NCI-H1417 treated with DMSO at 0.1 percent for 48 hours (cell line): ENCODE results near the gene PARP16.
A peak's percentile ranks its signal among the peaks of the same experiment; 100 is the strongest.

Experiments used
- DNase-seq: peaks from one replicate; lab custom pipeline; 2025; lab: John Stamatoyannopoulos, UW

PARP16 gene

DNA sequence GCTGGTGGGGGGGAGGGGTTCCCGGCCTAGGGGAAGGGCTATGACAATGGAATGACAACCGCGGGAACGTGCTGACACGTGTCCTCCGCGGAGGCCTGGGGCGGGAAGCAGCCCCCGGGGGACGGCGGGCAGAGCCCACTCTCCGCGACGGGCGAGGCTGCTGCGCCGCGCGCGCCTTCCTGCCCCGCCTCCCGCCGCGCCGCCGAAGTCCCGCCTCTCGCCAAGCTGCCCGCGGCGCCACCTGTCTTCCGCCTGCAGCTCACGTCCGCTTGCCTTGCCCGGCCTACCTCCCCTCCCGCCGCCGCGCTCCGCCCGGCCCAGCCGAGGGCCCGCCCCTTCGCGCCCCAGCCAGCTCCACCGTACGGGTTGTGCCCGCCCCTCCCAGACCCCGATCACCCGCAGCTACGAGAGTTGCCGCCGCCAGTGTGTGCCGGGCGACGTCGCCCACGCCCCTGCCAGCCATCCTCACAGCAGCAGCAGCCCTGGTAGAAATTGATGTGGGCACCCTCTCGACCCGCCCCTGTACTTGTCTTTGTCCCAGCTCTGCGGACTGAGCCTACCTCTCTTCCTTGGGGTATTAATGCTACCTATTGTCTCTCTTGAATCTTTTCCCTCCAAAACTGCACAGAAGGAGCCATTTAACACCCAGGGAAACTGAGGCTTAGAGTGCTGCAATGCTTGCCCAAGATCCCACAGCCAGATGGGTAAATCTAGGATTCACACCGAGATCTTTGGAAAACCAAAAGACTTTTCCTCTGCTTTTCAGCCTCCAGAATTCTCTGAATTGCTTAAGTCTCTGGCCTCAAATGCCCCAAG lies at the start of gene PARP16:
PARP16 (minus strand) TSS at position 180 of the 816 bp plus-strand sequence. CDS start 457 bp downstream, outside the sequence.
- peak; percentile 69 for DNase-seq

GRCh38 chr15:65335278-65336055 lies 48.8 kb upstream of the PARP16 start:
- DNase-seq = no peak

- no peak for DNase-seq
Measured at GRCh38 chr15:65334586-65335231, 48.0 kb upstream of the PARP16 start.

GRCh38 chr15:65333856-65334255 lies 47.2 kb upstream of the PARP16 start:
- DNase-seq = no peak

- no peak for DNase-seq
Measured at GRCh38 chr15:65333148-65333820, 46.6 kb upstream of the PARP16 start.

DNA sequence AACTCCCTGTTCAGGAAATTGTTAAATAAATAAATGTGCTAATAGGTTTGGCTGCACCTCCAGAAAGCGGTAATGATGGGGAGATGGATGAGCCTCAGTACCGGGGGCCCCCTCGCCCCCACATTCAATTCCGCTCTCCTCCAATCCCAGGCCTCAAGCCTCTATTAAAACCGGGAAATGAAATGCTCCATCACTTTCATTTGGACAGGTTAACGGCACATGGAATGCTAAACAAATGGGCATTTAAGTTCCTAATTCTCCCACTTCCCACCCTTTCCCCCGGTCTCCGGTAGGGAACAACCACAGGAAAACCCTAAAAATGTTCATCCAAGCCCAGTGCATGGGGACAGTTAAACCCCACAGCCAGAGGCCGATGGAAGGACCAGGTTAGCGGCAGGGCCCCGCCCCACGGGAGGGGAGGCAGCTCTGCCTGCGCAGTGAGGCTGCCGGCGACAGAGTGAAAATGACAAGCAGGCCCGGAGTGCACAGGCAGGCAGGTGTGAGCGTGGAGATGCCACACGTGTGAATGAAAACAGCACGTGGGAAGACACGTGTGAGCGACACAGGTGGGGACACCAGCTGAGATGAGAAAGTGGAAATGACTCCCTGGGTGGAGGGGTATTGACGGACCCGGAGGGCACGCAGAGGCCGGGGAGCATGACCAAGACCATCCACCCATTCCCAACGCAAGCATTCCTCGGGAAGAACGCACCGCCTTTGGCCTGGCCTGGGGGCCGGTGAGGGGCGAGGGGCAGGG lies 45.9 kb upstream of the PARP16 start:
- DNase-seq = no peak

DNA sequence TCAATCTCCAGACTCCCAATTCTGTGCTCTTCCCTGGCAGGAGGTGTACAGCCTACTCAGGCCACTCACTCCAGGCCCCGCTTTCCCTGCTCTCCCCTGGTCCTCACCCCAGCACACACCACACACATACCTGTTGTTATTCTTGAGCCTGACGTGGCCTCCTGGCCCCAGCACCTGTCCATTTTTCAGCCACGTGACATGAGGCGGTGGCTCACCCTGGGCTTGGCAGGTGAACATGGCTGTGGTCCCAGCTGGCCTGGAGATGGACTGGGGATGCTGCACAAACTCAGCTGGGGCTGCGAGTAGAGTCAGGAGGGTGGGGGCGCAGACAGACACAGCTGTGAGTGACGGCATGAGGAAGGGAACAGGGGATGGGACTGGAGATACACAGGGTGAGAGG lies 45.1 kb upstream of the PARP16 start:
- DNase-seq = no peak

- no peak for DNase-seq
Measured at GRCh38 chr15:65330934-65331645, 44.4 kb upstream of the PARP16 start.

DNA sequence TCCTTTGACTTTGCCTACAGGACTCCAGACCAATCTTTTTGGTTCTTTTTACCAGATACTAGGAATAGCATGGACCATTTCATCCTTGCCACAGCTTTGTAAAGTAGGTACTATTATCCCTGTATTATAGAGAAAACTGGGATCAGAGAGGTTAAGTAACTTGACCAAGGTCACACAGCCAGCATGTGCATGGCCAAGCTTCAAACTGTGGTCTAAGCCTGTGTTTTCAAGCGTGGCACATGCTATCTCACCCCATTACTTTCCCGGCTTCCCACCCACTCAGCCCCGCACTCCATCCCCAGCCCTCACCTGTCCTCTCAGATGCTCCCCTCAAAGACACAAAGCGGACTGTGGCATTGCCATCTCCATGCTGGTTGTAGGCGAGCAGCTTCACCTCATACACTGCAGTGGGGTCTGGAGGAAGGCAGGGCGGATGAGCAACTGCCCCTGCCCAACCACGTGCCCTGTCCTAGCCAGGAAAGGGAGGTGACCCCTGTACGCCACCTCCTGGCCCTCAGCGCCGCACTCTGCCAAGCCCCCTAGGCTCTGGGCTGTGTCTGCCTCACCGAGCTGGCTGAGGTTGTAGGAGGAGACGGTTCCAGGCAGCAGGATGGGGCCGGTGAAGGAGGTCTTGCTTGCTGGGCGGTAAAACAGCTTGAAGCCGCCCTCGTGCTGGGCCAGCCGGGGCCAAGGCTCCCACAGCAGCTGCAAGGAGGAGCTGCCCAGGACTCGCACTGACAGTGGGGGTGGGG lies 43.5 kb upstream of the PARP16 start:
- no peak for DNase-seq

- DNase-seq = no peak
Measured at GRCh38 chr15:65329288-65329983, 42.8 kb upstream of the PARP16 start.

DNA sequence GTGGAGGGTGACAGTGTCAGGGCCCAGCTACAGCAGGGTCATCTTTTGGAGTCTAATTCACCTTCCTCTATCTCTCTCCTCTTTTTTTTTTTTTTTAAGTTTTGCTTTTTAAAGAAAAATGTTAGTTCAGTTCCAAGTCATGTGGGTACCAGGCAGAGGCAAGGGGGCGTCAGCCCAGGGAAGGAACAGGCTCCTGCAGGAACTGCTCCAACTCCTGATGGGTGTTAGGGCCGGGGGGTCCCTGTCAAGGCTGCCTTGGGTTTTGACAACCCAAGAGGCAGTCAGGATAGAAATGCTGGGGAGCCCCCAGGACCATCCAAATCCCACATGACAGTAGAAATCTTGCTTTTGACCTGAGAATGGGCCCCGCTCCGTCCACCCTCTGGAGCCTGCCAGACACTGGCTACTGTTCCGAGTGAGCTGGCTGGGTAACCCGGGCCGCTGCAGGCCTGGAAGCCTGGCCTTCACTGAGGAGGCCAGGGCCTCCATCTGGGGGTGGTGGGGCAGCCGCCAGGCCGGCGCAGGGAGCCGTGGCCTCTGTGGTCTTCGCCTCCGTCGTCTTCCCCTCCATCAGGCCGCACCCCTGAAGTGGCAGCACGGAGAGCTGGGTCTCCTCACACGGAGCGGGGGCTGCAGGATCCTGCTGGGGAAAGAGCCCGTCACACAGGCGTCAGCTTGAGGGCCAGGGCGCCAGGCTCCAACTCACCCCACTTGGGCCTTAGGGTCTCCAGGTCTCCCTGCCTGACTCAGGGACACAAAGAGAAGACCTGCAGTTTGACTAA lies 42.0 kb upstream of the PARP16 start:
- DNase-seq = no peak

DNA sequence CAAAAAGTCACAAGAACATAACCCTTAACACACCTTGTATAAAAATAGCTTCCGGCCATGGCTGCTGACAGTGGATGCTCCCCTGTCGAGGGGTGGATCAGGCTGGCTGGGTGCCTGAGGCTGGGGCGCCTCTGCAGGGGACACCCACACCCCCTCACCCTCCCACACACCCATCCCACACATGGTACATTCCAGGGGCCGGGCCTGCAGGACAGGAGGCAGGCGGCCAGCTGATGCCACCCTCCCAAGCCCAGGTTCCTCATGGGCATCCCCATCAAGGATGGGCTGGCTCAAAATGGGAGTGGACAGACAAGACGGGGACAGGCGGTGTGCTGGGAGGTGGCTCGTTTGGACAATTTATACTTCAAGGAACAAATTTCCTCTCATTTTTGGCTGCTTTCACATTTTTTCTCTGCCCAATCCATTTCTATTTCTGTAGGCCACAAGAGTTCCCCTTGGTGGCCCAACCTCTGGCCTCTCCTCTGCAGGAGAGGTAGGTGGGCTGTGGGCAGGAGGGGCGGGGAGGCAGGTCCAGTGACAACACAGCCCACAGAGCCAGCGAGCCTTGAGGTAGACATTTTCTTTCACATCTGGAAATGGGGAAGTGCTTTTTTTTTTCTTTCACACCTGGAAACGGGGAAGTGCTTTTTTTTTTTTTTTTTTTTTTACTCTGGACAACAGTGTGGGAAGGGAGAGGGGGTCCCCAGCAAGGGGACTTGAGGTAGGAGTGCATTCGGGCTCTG lies 41.1 kb upstream of the PARP16 start:
- no peak for DNase-seq

GRCh38 chr15:65326818-65327217 lies 40.1 kb upstream of the PARP16 start:
- no peak for DNase-seq

- no peak for DNase-seq
Measured at GRCh38 chr15:65326117-65326526, 39.4 kb upstream of the PARP16 start.

DNA sequence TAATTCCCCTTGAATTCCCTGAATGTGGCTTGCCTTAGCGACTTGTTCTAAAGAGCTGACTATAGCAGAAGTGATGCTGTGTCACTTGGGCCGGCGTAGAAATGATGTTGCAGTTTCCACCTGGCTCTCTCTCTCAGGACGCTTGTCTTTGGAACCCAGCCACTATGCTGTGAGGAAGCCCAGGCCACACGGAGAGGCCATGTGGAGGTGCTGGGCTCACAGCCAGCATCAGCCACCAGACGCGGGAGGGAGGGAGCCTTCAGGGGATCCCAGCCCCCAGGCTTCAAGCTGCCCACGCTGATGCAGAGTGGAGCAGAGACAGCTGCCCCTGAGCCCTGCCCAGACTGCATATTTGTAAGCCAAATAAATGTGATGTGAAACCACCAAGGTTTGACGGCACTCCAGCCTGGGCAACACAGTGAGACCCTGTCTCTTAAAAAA lies 36.4 kb upstream of the PARP16 start:
- DNase-seq = no peak

DNA sequence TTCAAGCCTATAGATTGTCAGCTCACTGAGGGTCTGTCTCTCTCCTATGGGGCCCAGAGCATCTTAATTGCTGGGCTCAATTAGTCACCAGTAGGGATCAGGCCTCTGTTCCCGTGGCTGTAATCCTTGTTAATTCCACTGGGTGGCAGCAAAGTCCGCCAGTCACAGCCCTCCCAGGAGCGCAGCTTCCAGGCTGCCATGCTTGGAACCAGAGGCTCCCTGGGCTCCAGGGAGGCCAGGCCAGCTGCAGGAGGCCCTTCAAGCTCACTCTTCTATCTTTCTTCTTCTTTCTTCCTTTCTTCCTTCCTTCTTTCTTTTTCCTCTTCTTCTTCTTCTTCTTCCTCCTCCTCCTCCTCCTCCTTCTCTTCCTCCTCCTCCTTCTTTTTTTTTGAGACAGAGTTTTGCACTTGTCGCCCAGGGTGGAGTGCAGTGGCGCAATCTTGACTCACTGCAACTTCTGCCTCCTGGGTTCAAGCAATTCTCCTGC lies 32.2 kb upstream of the PARP16 start:
- no peak for DNase-seq

- DNase-seq = no peak
Measured at GRCh38 chr15:65312400-65312916, 25.8 kb upstream of the PARP16 start.
